Measurements from ENCODE around the gene RASAL2.
A peak's percentile ranks its signal among the peaks of the same experiment; 100 is the strongest.

The RASAL2 gene

GRCh38 chr1:178461104-178461503, 367.2 kb downstream of the RASAL2 start:
- H3K4me3 ChIP-seq (ENCODE audit: control insufficient read depth, low read depth, low read length): no peak overlapping the region
- TF ChIP-seq, protein P1, sequence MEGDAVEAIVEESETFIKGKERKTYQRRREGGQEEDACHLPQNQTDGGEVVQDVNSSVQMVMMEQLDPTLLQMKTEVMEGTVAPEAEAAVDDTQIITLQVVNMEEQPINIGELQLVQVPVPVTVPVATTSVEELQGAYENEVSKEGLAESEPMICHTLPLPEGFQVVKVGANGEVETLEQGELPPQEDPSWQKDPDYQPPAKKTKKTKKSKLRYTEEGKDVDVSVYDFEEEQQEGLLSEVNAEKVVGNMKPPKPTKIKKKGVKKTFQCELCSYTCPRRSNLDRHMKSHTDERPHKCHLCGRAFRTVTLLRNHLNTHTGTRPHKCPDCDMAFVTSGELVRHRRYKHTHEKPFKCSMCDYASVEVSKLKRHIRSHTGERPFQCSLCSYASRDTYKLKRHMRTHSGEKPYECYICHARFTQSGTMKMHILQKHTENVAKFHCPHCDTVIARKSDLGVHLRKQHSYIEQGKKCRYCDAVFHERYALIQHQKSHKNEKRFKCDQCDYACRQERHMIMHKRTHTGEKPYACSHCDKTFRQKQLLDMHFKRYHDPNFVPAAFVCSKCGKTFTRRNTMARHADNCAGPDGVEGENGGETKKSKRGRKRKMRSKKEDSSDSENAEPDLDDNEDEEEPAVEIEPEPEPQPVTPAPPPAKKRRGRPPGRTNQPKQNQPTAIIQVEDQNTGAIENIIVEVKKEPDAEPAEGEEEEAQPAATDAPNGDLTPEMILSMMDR (IDR thresholded peaks at IDR 0.05; ENCODE audit: control insufficient read depth, insufficient read depth, low read depth, low read length, missing control alignments): no peak
- no peak for DNase-seq (ENCODE audit: low read depth)

- no peak for DNase-seq (ENCODE audit: low read depth)
- TF ChIP-seq, protein P1 (IDR thresholded peaks at IDR 0.05; ENCODE audit: control insufficient read depth, insufficient read depth, low read depth, low read length, missing control alignments): no peak
- H3K4me3 ChIP-seq (ENCODE audit: control insufficient read depth, low read depth, low read length): no peak overlapping the region
These were observed 367.8 kb downstream of the RASAL2 start for GRCh38 chr1:178461701-178462100.

- no peak for DNase-seq (ENCODE audit: low read depth)
- TF ChIP-seq, protein P1 (IDR thresholded peaks at IDR 0.05; ENCODE audit: control insufficient read depth, insufficient read depth, low read depth, low read length, missing control alignments): no peak
- H3K4me3 ChIP-seq (ENCODE audit: control insufficient read depth, low read depth, low read length): no peak overlapping the region
These were observed 370.2 kb downstream of the RASAL2 start for GRCh38 chr1:178464141-178464540.

DNA sequence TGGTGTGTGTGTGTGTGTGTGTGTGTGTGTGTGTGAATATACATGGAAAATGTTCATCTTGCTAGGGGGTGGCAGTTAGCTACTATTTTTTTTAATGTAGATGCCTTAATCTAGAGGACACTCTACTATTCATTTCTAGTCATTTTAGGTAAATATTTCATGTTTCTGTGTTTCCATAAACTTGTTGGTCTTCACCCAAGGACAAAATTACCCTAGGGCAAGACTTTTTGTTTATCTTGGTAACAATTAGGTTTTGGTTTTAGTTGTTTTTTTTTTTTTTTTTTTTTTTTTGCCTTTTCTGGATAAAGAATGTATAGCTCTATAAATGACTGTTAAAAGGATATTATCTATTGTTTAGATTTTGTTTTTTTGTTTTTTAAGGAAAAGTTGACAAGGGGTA, 370.7 kb downstream of the RASAL2 start:
- no peak for DNase-seq (ENCODE audit: low read depth)
- TF ChIP-seq, protein P1 (IDR thresholded peaks at IDR 0.05; ENCODE audit: control insufficient read depth, insufficient read depth, low read depth, low read length, missing control alignments): no peak
- H3K4me3 ChIP-seq (ENCODE audit: control insufficient read depth, low read depth, low read length): no peak overlapping the region

GRCh38 chr1:178465011-178465410, 371.1 kb downstream of the RASAL2 start:
- TF ChIP-seq, protein P1 (IDR thresholded peaks at IDR 0.05; ENCODE audit: control insufficient read depth, insufficient read depth, low read depth, low read length, missing control alignments): no peak
- peak; percentile 21 for DNase-seq (ENCODE audit: low read depth)
- H3K4me3 ChIP-seq (ENCODE audit: control insufficient read depth, low read depth, low read length): no peak overlapping the region

DNA sequence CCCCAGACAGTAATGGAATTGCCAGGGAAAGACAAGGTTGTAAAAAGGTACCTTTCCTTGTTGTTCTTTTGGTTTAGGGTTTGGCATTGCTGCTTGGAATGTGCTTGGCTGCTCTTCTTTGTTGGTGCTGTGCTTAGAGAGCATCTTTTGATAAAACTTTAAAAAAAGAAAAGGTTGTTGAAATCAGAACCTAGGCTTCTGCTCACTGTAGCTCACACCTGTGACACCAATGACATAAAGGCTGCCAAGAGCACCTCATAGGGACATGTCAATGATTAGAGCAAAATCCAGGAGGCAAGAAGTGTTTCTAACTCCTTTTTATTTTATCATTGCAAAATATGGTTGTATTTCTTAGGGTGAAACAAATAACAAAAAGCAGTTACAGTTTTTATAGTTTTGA, 373.9 kb downstream of the RASAL2 start:
- TF ChIP-seq, protein P1 (IDR thresholded peaks at IDR 0.05; ENCODE audit: control insufficient read depth, insufficient read depth, low read depth, low read length, missing control alignments): no peak
- no peak overlapping the region for H3K4me3 ChIP-seq (ENCODE audit: control insufficient read depth, low read depth, low read length)
- no peak for DNase-seq (ENCODE audit: low read depth)

- TF ChIP-seq, protein P1 (IDR thresholded peaks at IDR 0.05; ENCODE audit: control insufficient read depth, insufficient read depth, low read depth, low read length, missing control alignments): no peak
- H3K4me3 ChIP-seq (ENCODE audit: control insufficient read depth, low read depth, low read length): no peak overlapping the region
- no peak for DNase-seq (ENCODE audit: low read depth)
These were observed 376.6 kb downstream of the RASAL2 start for GRCh38 chr1:178470411-178470960.
